ENCODE measurements around the gene ORAI3. TPM values are rescaled to one million over a fixed set of nuclear protein-coding genes. Genes with fewer than 3 reads are reported as not detected.
A peak's percentile ranks its signal among the peaks of the same experiment; 100 is the strongest.

ORAI3 gene
- total RNA-seq, 4 donors from 2014 or later = 32.9 to 49.5 (median 40.2) TPM

DNA sequence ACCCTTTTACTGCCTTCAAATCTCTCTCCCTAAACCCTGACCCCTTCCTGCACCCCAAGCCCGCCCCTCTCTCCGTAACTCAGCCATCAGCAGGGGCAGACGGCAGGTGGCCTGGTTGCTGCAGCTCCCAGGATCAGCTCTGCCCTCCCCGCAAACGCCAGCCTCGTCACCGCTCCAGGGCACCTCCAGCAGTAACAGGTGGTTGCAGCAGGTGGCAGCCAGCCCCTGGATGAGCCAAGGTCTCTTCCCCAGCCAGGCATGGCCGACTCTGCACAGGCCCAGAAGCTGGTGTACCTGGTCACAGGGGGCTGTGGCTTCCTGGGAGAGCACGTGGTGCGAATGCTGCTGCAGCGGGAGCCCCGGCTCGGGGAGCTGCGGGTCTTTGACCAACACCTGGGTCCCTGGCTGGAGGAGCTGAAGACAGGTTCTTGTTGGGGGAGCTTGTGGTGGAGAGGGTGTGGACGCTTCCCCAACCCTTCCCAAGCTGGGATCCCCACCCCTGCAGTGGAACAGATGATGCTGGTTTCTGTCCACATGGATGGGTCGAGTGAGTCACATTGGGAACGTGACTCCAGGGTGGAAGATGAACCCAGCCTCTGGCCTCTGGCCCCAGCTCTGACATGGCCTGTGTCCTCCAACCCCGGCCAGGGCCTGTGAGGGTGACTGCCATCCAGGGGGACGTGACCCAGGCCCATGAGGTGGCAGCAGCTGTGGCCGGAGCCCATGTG, 36.7 kb downstream of the ORAI3 start:
- Histone ChIP-seq H3K9me3 (no peaks in the 10 kb centered on the region), H3K4me1 (peaks cover 8 to 12% of the 10 kb centered on the region in 2 donors), H3K36me3 (peaks cover 23 to 24% of the 10 kb centered on the region in 2 donors), H3K27me3 (no peaks in the 10 kb centered on the region), H3K27ac (peak overlapping the region in 1 of 3 donors; percentile 31), H3K4me3 (replicated peaks in 1 of 3) (peak overlapping the region in 2 of 3 donors; percentile 6 to 27)
- WGBS, 2 donors = 36 to 59% methylated on average over 13 to 19 of the region's 20 CpGs
- TF ChIP-seq POLR2A (IDR thresholded peaks at IDR 0.05) = no peak
- TF ChIP-seq, protein P1, sequence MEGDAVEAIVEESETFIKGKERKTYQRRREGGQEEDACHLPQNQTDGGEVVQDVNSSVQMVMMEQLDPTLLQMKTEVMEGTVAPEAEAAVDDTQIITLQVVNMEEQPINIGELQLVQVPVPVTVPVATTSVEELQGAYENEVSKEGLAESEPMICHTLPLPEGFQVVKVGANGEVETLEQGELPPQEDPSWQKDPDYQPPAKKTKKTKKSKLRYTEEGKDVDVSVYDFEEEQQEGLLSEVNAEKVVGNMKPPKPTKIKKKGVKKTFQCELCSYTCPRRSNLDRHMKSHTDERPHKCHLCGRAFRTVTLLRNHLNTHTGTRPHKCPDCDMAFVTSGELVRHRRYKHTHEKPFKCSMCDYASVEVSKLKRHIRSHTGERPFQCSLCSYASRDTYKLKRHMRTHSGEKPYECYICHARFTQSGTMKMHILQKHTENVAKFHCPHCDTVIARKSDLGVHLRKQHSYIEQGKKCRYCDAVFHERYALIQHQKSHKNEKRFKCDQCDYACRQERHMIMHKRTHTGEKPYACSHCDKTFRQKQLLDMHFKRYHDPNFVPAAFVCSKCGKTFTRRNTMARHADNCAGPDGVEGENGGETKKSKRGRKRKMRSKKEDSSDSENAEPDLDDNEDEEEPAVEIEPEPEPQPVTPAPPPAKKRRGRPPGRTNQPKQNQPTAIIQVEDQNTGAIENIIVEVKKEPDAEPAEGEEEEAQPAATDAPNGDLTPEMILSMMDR (IDR thresholded peaks at IDR 0.05) = peak in 1 of 6 experiments; percentile 11
- DNase-seq = peak; percentile 80 to 81
- intact Hi-C loops (cut with DNase I) = loop anchor here (2.0 to 10.0 kb wide), 4 partner anchors 159 to 879 kb away; partner anchors contain the start of gene ZNF843

GRCh38 chr16:30986129-30986991, 37.5 kb downstream of the ORAI3 start:
- DNase-seq = no peak
- intact Hi-C loops (cut with DNase I) = loop anchor here (5.0 to 10.0 kb wide), 3 partner anchors 158 to 878 kb away; no protein-coding TSS in a partner anchor
- WGBS, 2 donors = 92 to 95% methylated on average over 17 to 23 of the region's 29 CpGs
- H3K4me1 ChIP-seq = peaks cover 8 to 12% of the 10 kb centered on the region in 2 donors
- peaks cover 15 to 16% of the 10 kb centered on the region in 2 donors for H3K36me3 ChIP-seq
- H3K9me3 ChIP-seq = no peaks in the 10 kb centered on the region
- no peaks in the 10 kb centered on the region for H3K27me3 ChIP-seq
- no peak overlapping the region for H3K4me3 ChIP-seq (replicated peaks in 1 of 3)
- TF ChIP-seq POLR2A (IDR thresholded peaks at IDR 0.05) = no peak
- TF ChIP-seq, protein P1 (IDR thresholded peaks at IDR 0.05) = no peak
- H3K27ac ChIP-seq = no peak overlapping the region

DNA sequence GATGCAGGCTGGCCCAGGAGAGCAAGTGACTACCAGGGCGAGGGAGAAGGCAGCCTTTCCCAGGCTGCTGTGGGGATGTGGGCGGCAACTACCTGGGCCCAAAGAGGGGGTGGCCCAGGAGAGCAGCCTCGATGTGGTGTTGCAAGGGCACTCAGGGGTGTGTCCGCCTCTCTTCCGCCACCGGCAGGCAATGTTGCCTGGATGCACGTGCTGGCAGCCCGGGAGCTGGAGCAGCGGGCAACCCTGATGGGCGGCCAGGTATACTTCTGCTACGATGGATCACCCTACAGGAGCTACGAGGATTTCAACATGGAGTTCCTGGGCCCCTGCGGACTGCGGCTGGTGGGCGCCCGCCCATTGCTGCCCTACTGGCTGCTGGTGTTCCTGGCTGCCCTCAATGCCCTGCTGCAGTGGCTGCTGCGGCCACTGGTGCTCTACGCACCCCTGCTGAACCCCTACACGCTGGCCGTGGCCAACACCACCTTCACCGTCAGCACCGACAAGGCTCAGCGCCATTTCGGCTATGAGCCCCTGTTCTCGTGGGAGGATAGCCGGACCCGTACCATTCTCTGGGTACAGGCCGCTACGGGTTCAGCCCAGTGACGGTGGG, 38.8 kb downstream of the ORAI3 start:
- H3K9me3 ChIP-seq = no peaks in the 10 kb centered on the region
- 96 to 99% methylated on average over 9 to 22 of the region's 30 CpGs for WGBS, 2 donors
- peaks cover 10% of the 10 kb centered on the region in 2 donors for H3K36me3 ChIP-seq
- no peak for TF ChIP-seq POLR2A (IDR thresholded peaks at IDR 0.05)
- TF ChIP-seq, protein P1 (IDR thresholded peaks at IDR 0.05) = no peak
- H3K4me3 ChIP-seq (replicated peaks in 1 of 3) = no peak overlapping the region
- intact Hi-C loops (cut with DNase I) = loop anchor here (5.0 to 10.0 kb wide), 3 partner anchors 157 to 877 kb away; no protein-coding TSS in a partner anchor
- no peak overlapping the region for H3K27ac ChIP-seq
- no peaks in the 10 kb centered on the region for H3K27me3 ChIP-seq
- H3K4me1 ChIP-seq = peaks cover 8 to 12% of the 10 kb centered on the region in 2 donors
- DNase-seq = no peak

GRCh38 chr16:30989469-30990047, 40.7 kb downstream of the ORAI3 start:
- Histone ChIP-seq H3K27me3 (no peaks in the 10 kb centered on the region), H3K36me3 (no peaks in the 10 kb centered on the region), H3K9me3 (no peaks in the 10 kb centered on the region), H3K27ac (no peak overlapping the region), H3K4me1 (peaks cover 8 to 12% of the 10 kb centered on the region in 2 donors), H3K4me3 (replicated peaks in 1 of 3) (no peak overlapping the region)
- no peak for TF ChIP-seq POLR2A (IDR thresholded peaks at IDR 0.05)
- TF ChIP-seq, protein P1 (IDR thresholded peaks at IDR 0.05) = no peak
- 86 to 87% methylated on average over 21 to 23 of the region's 23 CpGs for WGBS, 2 donors
- intact Hi-C loops (cut with DNase I) = loop anchor here (5.0 to 10.0 kb wide), 3 partner anchors 155 to 875 kb away; no protein-coding TSS in a partner anchor
- DNase-seq = no peak

All from thyroid gland (tissue), 4 donors.